Keratinocyte (primary cell): ENCODE data around the gene GJA4.

Experiments
- CTCF ChIP-seq, 3 experiments: IDR thresholded peaks in 1 of 3; conservative IDR thresholded peaks in 1 of 3; optimal IDR thresholded peaks in 1 of 3; 2 replicates in 2 of 3; 3 replicates in 1 of 3; pipeline versions ENCODE3 to v1.5.1; 2011; ENCODE audit warnings: low read length in 3 of 3, mild to moderate bottlenecking in 3 of 3, moderate library complexity in 2 of 3, control low read depth in 1 of 3, inconsistent platforms in 1 of 3; ENCODE audit not compliant: insufficient read depth in 2 of 3; ENCODE audit errors: extremely low read depth in 1 of 3
- EZH2 ChIP-seq: IDR thresholded peaks from one replicate; pipeline ENCODE4 v1.6.1; 2012; ENCODE audit warnings: inconsistent platforms, mild to moderate bottlenecking, low read length, moderate library complexity

- no peak for TF ChIP-seq CTCF (optimal IDR thresholded peaks at IDR 0.05 in 1 of 3, IDR thresholded peaks at IDR 0.05 in 1 of 3, conservative IDR thresholded peaks at IDR 0.05 in 1 of 3; ENCODE audit: extremely low read depth in 1 of 3, insufficient read depth in 2 of 3, low read length in 3 of 3)
- no peak for TF ChIP-seq EZH2
Observed at GRCh38 chr1:34792424-34792823, 375 bp upstream of the GJA4 start.
